Measurements from ENCODE around the gene SCUBE3.

Gene SCUBE3

DNA sequence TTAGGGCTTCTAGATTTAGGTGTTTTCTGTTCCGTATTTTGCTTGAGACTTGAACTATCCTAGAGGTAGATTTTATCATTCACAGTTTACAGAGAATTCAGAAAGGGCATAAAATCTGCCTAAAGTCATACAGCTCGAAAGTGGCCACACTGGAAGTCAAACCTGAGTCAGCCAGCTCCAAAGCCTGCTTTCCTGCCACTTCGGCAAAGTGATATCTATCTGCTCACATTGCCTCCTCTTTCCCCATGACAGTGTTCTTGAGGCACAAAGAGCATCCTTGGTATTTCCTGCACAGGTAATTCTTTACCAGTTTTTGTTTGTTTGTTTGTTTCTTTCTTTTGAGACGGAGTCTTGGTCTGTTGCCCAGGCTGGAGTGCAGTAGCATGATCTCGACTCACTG lies 19.4 kb upstream of the SCUBE3 start:
- TF ChIP-seq, protein P1, sequence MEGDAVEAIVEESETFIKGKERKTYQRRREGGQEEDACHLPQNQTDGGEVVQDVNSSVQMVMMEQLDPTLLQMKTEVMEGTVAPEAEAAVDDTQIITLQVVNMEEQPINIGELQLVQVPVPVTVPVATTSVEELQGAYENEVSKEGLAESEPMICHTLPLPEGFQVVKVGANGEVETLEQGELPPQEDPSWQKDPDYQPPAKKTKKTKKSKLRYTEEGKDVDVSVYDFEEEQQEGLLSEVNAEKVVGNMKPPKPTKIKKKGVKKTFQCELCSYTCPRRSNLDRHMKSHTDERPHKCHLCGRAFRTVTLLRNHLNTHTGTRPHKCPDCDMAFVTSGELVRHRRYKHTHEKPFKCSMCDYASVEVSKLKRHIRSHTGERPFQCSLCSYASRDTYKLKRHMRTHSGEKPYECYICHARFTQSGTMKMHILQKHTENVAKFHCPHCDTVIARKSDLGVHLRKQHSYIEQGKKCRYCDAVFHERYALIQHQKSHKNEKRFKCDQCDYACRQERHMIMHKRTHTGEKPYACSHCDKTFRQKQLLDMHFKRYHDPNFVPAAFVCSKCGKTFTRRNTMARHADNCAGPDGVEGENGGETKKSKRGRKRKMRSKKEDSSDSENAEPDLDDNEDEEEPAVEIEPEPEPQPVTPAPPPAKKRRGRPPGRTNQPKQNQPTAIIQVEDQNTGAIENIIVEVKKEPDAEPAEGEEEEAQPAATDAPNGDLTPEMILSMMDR (IDR thresholded peaks at IDR 0.05; ENCODE audit: low read depth, low read length, missing control alignments), result no peak

GRCh38 chr6:35195120-35195780 lies 18.5 kb upstream of the SCUBE3 start:
- TF ChIP-seq, protein P1 (IDR thresholded peaks at IDR 0.05; ENCODE audit: low read depth, low read length, missing control alignments), result no peak
- DNase-seq (ENCODE audit: low read depth), result no peak
- no peak overlapping the region for H3K4me3 ChIP-seq (ENCODE audit: low read depth, low read length)

More for the DNA sequence above, 19.4 kb upstream of the SCUBE3 start:
- DNase-seq (ENCODE audit: low read depth), result no peak
- no peak overlapping the region for H3K4me3 ChIP-seq (ENCODE audit: low read depth, low read length)

DNA sequence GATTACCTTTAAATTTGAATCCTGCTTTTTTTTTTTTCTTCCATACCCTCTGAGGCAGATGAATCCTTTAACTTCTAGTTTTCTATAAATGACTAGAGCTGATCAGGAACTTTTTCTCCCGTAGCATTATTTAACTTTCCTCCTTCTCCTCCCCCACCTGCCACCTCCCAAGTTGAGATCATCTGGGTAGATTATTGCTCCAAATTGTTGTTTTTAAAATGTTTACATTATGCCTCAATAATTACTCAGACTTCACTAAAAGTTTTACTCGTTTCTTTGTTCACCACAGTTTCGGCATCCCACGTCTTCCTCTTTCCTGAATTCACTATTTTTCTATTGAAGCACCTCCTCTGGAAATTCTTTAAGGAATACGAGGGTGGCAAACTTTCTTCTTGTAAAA lies 16.6 kb upstream of the SCUBE3 start:
- no peak for DNase-seq (ENCODE audit: low read depth)
- TF ChIP-seq, protein P1 (IDR thresholded peaks at IDR 0.05; ENCODE audit: low read depth, low read length, missing control alignments), result no peak
- H3K4me3 ChIP-seq (ENCODE audit: low read depth, low read length), result no peak overlapping the region

GRCh38 chr6:35199866-35200265 lies 13.9 kb upstream of the SCUBE3 start:
- no peak overlapping the region for H3K4me3 ChIP-seq (ENCODE audit: low read depth, low read length)
- TF ChIP-seq, protein P1 (IDR thresholded peaks at IDR 0.05; ENCODE audit: low read depth, low read length, missing control alignments), result no peak
- DNase-seq (ENCODE audit: low read depth), result no peak

DNA sequence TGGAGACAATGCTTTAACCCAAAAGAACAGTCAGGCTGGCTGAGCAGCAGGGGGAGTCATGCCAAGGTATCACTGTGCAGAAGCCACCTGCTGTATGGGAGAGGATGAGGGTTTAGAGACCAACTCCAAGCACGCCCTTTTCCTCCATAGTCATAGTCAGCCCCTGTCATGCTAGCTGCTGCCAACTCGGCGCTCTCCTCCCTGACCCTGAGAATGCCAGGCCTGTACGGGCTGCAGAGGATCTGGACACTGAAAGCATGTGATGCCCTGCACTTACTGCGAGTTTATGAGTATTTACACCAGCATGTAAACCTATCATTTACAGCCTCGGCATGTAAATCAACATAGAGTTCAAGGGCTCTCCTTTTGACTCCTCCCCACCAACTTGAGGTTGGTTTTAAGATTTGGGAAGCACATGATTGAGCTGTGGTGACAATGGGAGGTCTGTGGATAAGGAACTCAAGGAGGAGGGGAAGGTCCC lies 11.7 kb upstream of the SCUBE3 start:
- DNase-seq (ENCODE audit: low read depth), result no peak
- TF ChIP-seq, protein P1 (IDR thresholded peaks at IDR 0.05; ENCODE audit: low read depth, low read length, missing control alignments), result no peak
- no peak overlapping the region for H3K4me3 ChIP-seq (ENCODE audit: low read depth, low read length)

DNA sequence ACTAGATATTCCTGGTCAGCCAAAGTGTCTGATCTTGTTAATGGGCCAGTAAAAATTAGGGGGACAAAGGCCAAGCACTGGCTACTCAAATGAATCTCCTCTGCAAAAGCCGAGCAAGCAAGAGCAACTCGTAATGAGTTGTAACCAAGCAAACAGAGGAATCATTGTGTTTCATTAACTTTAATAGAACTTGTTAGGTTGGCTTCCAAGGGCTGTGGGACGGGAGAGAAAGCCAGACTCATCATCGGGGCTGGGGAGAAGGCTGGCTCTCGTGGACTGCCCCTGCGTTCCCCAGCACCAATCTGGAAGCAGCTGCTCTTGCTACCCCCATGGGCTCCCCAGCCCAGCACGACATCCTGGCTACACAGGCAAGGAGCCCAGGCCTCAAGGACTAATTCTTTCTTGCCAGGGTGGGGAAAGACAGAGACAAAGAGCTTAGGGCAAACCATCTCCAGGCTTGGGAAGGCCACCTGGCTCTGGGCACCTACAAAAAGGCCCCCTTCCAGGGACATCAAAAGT lies 10.5 kb upstream of the SCUBE3 start:
- H3K4me3 ChIP-seq (ENCODE audit: low read depth, low read length), result no peak overlapping the region
- TF ChIP-seq, protein P1 (IDR thresholded peaks at IDR 0.05; ENCODE audit: low read depth, low read length, missing control alignments), result no peak
- no peak for DNase-seq (ENCODE audit: low read depth)

DNA sequence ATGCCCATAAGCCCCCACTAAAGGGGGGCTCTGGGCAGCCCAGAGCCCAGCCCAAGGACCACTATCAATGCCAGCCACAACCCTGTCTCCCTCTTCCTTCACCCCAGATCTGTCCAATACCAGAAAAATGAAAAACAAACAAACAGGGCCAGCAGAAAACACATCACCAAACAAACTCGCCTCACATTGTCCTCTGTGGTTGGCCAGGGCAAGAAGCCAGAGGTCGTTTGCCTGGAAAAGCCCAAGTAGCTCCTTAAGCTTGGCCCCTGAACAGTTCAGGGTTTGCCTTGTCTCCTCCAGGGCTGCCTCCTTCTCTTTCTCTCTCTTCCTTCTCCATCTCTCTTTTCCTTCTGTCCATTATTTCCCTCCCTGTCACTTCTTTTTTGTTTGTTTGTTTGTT lies 10.1 kb upstream of the SCUBE3 start:
- TF ChIP-seq, protein P1 (IDR thresholded peaks at IDR 0.05; ENCODE audit: low read depth, low read length, missing control alignments), result no peak
- no peak overlapping the region for H3K4me3 ChIP-seq (ENCODE audit: low read depth, low read length)
- DNase-seq (ENCODE audit: low read depth), result no peak
